A549 (cell line): ENCODE results near the gene AICDA. TPM values are rescaled to one million over a fixed set of nuclear protein-coding genes. Genes with fewer than 3 reads are reported as not detected.

Experiments
- ATAC-seq, 2 experiments: fragments of 200-7000 bp in 1 of 2; fragments of >200 bp in 1 of 2; cut with Nextera tagmentation in 1 of 2; cut with Tn5 transposase in 1 of 2; 3 replicates each; pipeline versions ENCODE4 v1.8.0 to v1.9.1; 2018 to 2020; ENCODE audit warnings: mild to moderate bottlenecking in 1 of 2, moderate library complexity in 1 of 2
- CTCF ChIA-PET: fragments of 300-600 bp; sonication (Branson Sonifier 250); formaldehyde crosslinking; extraction: SDS; loops from one replicate; lab custom pipeline; 2021; ENCODE audit warnings: antibody characterized with exemption, inconsistent platforms; lab: Yijun Ruan, JAX
- POLR2A ChIA-PET: fragments of 350-600 bp; formaldehyde crosslinking; extraction: SDS; loops from one replicate; lab custom pipeline; 2021; ENCODE audit warnings: antibody characterized with exemption, inconsistent platforms; lab: Yijun Ruan, JAX
- DNase-seq, 2 experiments: peaks; one replicate each; pipeline versions ENCODE4 v3.0.0 to v3.0.0-alpha.2; 2011 to 2016; ENCODE audit warnings: low read depth in 1 of 2, low spot score in 1 of 2
- FAIRE-seq: peaks from 2 replicates; lab custom pipeline; 2011; peaks lifted over from hg19 to GRCh38; lab: Jason Lieb, UNC
- H3K27ac ChIP-seq, 2 experiments: fragments of >200 bp; sonication (Bioruptor Twin); formaldehyde crosslinking; 3 replicates each; pipeline ENCODE4 v1.5.1; 2016 to 2017
- H3K4me1 ChIP-seq: fragments of >200 bp; sonication (Bioruptor Twin); formaldehyde crosslinking; 3 replicates; pipeline ENCODE4 v1.6.1; 2016
- H3K4me2 ChIP-seq: fragments of >200 bp; sonication (Bioruptor Twin); formaldehyde crosslinking; 3 replicates; pipeline ENCODE4 v1.6.1; 2016
- H3K4me3 ChIP-seq: fragments of >200 bp; sonication (Bioruptor Twin); formaldehyde crosslinking; 3 replicates; pipeline ENCODE4 v1.5.1; 2016
- H3K9me3 ChIP-seq: fragments of >200 bp; sonication (Bioruptor Twin); formaldehyde crosslinking; 3 replicates; pipeline ENCODE4 v1.6.1; 2016
- BCL3 ChIP-seq: fragments of >200 bp; sonication (Bioruptor Twin); formaldehyde crosslinking; IDR thresholded peaks from 3 replicates; pipeline ENCODE4 v1.6.1; 2016
- BHLHE40 ChIP-seq: IDR thresholded peaks from 2 replicates; pipeline ENCODE4 v1.6.1; 2012; ENCODE audit warnings: low read depth, low read length, inconsistent platforms
- CBX2 ChIP-seq: fragments of 200-600 bp; sonication (generic); IDR thresholded peaks from 2 replicates; pipeline ENCODE4 v1.6.1; 2016; ENCODE audit warnings: low read depth, mild to moderate bottlenecking, borderline replicate concordance
- CBX8 ChIP-seq: fragments of 200-600 bp; sonication (generic); IDR thresholded peaks from 2 replicates; pipeline ENCODE4 v1.6.1; 2016
- EHF ChIP-seq: fragments of 250-450 bp; sonication (Bioruptor Pico); IDR thresholded peaks from 2 replicates; pipeline ENCODE4 v1.5.0; 2020; ENCODE audit warnings: mild to moderate bottlenecking
- ELK1 ChIP-seq: fragments of 150-350 bp; IDR thresholded peaks from 2 replicates; pipeline ENCODE4 v1.6.1; 2014; ENCODE audit warnings: low read depth, mild to moderate bottlenecking, low read length
- FOSB ChIP-seq: fragments of 250-450 bp; sonication (Bioruptor Pico); IDR thresholded peaks from 2 replicates; pipeline ENCODE4 v1.5.0; 2020; ENCODE audit warnings: mild to moderate bottlenecking, moderate library complexity
- FOSL2 ChIP-seq, 2 experiments: fragments of 450-650 bp in 1 of 2; fragments of >200 bp in 1 of 2; sonication (Bioruptor Twin) in 1 of 2; formaldehyde crosslinking; IDR thresholded peaks; 2 replicates each; pipeline versions ENCODE4 v1.5.0 to v1.6.1; 2016 to 2020; ENCODE audit warnings: mild to moderate bottlenecking in 1 of 2, moderate library complexity in 1 of 2
- FOXS1 ChIP-seq: fragments of 250-450 bp; sonication (Bioruptor Pico); IDR thresholded peaks from 2 replicates; pipeline ENCODE4 v1.5.0; 2020; ENCODE audit warnings: mild to moderate bottlenecking, moderate library complexity
- HDAC2 ChIP-seq: fragments of 200-600 bp; sonication (generic); IDR thresholded peaks from 2 replicates; pipeline ENCODE4 v1.6.1; 2016
- HEYL ChIP-seq: fragments of 250-450 bp; sonication (Bioruptor Pico); IDR thresholded peaks from 2 replicates; pipeline ENCODE4 v1.8.0; 2021; ENCODE audit warnings: mild to moderate bottlenecking, moderate library complexity
- HOXA7 ChIP-seq: fragments of 250-450 bp; sonication (Bioruptor Pico); IDR thresholded peaks from 2 replicates; pipeline ENCODE4 v1.5.0; 2020; ENCODE audit warnings: mild to moderate bottlenecking, moderate library complexity
- HOXB13 ChIP-seq: fragments of 250-450 bp; sonication (Bioruptor Pico); IDR thresholded peaks from 2 replicates; pipeline ENCODE4 v1.5.0; 2020; ENCODE audit warnings: low read depth, mild to moderate bottlenecking, moderate library complexity
- HOXB5 ChIP-seq: fragments of 250-450 bp; sonication (Bioruptor Pico); IDR thresholded peaks from 2 replicates; pipeline ENCODE4 v1.5.0; 2020; ENCODE audit warnings: mild to moderate bottlenecking, moderate library complexity
- JUNB ChIP-seq: fragments of >200 bp; sonication (Bioruptor Twin); formaldehyde crosslinking; IDR thresholded peaks from 2 replicates; pipeline ENCODE4 v1.6.1; 2016
- KDM1A ChIP-seq: fragments of 200-600 bp; sonication (generic); IDR thresholded peaks from 2 replicates; pipeline ENCODE4 v1.6.1; 2016; ENCODE audit warnings: low read depth, mild to moderate bottlenecking
- MYC ChIP-seq: IDR thresholded peaks from 2 replicates; pipeline ENCODE4 v1.6.1; 2012; ENCODE audit warnings: mild to moderate bottlenecking, inconsistent platforms, low read length, improper control_type of control experiment, borderline replicate concordance
- POLR2A ChIP-seq: IDR thresholded peaks from 2 replicates; pipeline ENCODE4 v1.6.1; 2012; ENCODE audit warnings: mild to moderate bottlenecking, low read length
- POLR2AphosphoS2 ChIP-seq: conservative IDR thresholded peaks from 2 replicates; pipeline ENCODE4 v1.6.1; 2012; ENCODE audit warnings: low read length, improper control_type of control experiment, inconsistent platforms
- RARB ChIP-seq: fragments of 250-450 bp; sonication (Bioruptor Pico); IDR thresholded peaks from 2 replicates; pipeline ENCODE4 v1.8.0; 2021; ENCODE audit warnings: mild to moderate bottlenecking, moderate library complexity
- REST ChIP-seq: fragments of 200-600 bp; sonication (generic); IDR thresholded peaks from 2 replicates; pipeline ENCODE4 v1.6.1; 2016; ENCODE audit warnings: antibody characterized with exemption, mild to moderate bottlenecking, moderate library complexity
- RFX5 ChIP-seq: fragments of 450-650 bp; IDR thresholded peaks from 2 replicates; pipeline ENCODE4 v1.7.1; 2014; ENCODE audit warnings: antibody characterized with exemption, mild to moderate bottlenecking, moderate library complexity
- RNF2 ChIP-seq: fragments of 200-600 bp; sonication (generic); IDR thresholded peaks from 2 replicates; pipeline ENCODE4 v1.6.1; 2016; ENCODE audit warnings: low read depth, mild to moderate bottlenecking, antibody characterized with exemption, moderate library complexity, borderline replicate concordance
- SMC3 ChIP-seq: fragments of >200 bp; sonication (Bioruptor Twin); formaldehyde crosslinking; IDR thresholded peaks from 3 replicates; pipeline ENCODE4 v1.6.1; 2018; ENCODE audit warnings: inconsistent platforms
- TFCP2L1 ChIP-seq: fragments of 250-450 bp; sonication (Bioruptor Pico); IDR thresholded peaks from 2 replicates; pipeline ENCODE4 v1.5.0; 2021; ENCODE audit warnings: mild to moderate bottlenecking
- TP53 ChIP-seq: fragments of 250-450 bp; sonication (Bioruptor Pico); IDR thresholded peaks from 2 replicates; pipeline ENCODE4 v1.5.0; 2021; ENCODE audit warnings: mild to moderate bottlenecking, moderate library complexity
- ZC3H11A ChIP-seq: fragments of 450-650 bp; IDR thresholded peaks from 2 replicates; pipeline ENCODE4 v1.6.1; 2014; ENCODE audit warnings: antibody characterized with exemption, mild to moderate bottlenecking
- WGBS: methylation state at CpG from one replicate; pipeline ENCODE4 v1.1.6; 2017; ENCODE audit errors: missing lambda C conversion rate; 5-methylcytosine and 5-hydroxymethylcytosine counted together
- polyA plus RNA-seq, 4 experiments: library from polyadenylated mRNA; depleted of rRNA in 3 of 4; stranded (reverse); fragments of >200 nt; fragmentation: RNase III in 1 of 4; extraction: RNeasy Plus Mini Kit Qiagen cat#74134 plus additional on column Dnase treatment in 1 of 4; gene quantifications; 2 replicates in 3 of 4; 3 replicates in 1 of 4; pipeline ENCODE4 v1.2.3, GENCODE V29; 2011 to 2017
- TF ChIP-seq, protein P1 (sequence below): fragments of 250-450 bp; sonication (Bioruptor Pico); IDR thresholded peaks from 2 replicates; pipeline ENCODE4 v1.5.0; 2021; ENCODE audit warnings: mild to moderate bottlenecking, moderate library complexity, borderline replicate concordance
- TF ChIP-seq, protein P2 (sequence below): fragments of 450-650 bp; IDR thresholded peaks from 2 replicates; pipeline ENCODE4 v1.6.1; 2014; ENCODE audit warnings: antibody characterized with exemption

Gene AICDA
- polyA plus RNA-seq, 2 of the 4 experiments (the other 2 are of a cell fraction) = 0.05 to 0.16 TPM

DNA sequence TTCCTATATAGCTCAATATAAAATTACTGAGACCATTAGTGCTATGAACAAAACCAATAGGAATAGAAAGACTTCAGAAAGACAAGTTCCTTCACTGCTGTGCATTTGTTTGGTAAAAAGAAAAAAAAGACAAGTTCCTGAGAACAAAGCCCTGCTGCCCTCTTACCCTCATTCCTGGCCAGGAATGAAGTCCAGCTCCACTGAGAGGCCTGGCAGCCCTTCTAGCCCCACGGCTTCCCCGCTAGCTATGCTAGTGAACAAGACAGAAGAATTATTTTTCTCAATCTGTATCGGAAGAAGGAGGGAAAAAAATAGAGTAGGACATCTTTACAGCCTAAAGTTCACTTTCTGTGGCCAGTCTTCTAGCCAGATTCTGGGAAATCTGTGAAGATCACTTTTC, 48.4 kb upstream of the AICDA start:
- DNase-seq = no peak
- no peaks in the 10 kb centered on the region; the same call in 2 of the 3 replicates for H3K4me1 ChIP-seq
- no peak overlapping the region for H3K4me3 ChIP-seq
- no peak overlapping the region for H3K27ac ChIP-seq
- no peak for ATAC-seq
- no peak for FAIRE-seq
- TF ChIP-seq JUNB = no peak
- TF ChIP-seq CBX2 = no peak
- no peak for TF ChIP-seq FOSL2 (IDR thresholded peaks at IDR 0.05)
- TF ChIP-seq FOSL2 (CRISPR knock-in tag; IDR thresholded peaks at IDR 0.05) = no peak
- TF ChIP-seq RARB (CRISPR knock-in tag) = no peak
- TF ChIP-seq RNF2 = no peak
- TF ChIP-seq MYC = no peak
- TF ChIP-seq ELK1 = no peak
- TF ChIP-seq CBX8 = no peak
- no peak for TF ChIP-seq TFCP2L1 (CRISPR knock-in tag)
- TF ChIP-seq HDAC2 = no peak
- TF ChIP-seq RFX5 = no peak
- TF ChIP-seq HOXA7 = no peak
- no peak for TF ChIP-seq FOSB (CRISPR knock-in tag)
- TF ChIP-seq BHLHE40 = no peak
- no peak for TF ChIP-seq POLR2A
- TF ChIP-seq TP53 (CRISPR knock-in tag) = no peak
- no peak for TF ChIP-seq SMC3
- TF ChIP-seq, protein P1, sequence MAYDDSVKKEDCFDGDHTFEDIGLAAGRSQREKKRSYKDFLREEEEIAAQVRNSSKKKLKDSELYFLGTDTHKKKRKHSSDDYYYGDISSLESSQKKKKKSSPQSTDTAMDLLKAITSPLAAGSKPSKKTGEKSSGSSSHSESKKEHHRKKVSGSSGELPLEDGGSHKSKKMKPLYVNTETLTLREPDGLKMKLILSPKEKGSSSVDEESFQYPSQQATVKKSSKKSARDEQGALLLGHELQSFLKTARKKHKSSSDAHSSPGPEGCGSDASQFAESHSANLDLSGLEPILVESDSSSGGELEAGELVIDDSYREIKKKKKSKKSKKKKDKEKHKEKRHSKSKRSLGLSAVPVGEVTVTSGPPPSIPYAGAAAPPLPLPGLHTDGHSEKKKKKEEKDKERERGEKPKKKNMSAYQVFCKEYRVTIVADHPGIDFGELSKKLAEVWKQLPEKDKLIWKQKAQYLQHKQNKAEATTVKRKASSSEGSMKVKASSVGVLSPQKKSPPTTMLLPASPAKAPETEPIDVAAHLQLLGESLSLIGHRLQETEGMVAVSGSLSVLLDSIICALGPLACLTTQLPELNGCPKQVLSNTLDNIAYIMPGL = no peak
- H3K9me3 ChIP-seq = no peaks in the 10 kb centered on the region
- 51% methylated on average over 3 of the region's 3 CpGs for WGBS
- H3K4me2 ChIP-seq = no peak overlapping the region
- POLR2A ChIA-PET = no interaction called here
- CTCF ChIA-PET = interaction anchor here (1.0 to 2.9 kb wide), 4 partner anchors 8 to 389 kb away, joined by 3 to 9 read pairs (median 4); no protein-coding TSS in a partner anchor

DNA sequence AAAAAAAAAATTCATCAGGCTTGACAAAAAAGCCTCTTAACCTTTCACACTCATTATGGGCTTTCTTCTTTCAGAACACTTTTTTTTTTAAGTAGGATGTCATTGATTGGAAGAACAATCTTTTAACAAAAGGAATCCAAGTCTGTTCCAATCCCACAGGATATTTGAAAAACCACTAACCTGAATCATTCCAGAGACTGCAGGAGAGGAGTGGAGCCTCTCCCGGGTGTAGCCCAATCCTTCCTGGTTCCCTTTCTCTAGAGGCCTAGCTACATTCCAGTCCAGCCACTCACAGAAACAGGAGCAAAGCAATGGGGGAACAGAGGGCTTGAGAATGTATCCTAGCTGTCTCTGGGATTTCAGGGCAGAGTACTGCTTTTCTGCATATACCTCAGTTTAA, 45.7 kb upstream of the AICDA start:
- Histone ChIP-seq H3K4me2 (no peak overlapping the region), H3K27ac (no peak overlapping the region), H3K9me3 (no peaks in the 10 kb centered on the region), H3K4me1 (no peaks in the 10 kb centered on the region; the same call in 2 of the 3 replicates), H3K4me3 (no peak overlapping the region)
- FAIRE-seq = no peak
- ChIA-PET CTCF (interaction anchor here (0.5 to 3.3 kb wide), 12 partner anchors 12 to 394 kb away, joined by 3 to 38 read pairs (median 8); no protein-coding TSS in a partner anchor), POLR2A (interaction anchor here (0.6 kb wide), 1 partner anchor 711 kb away, joined by 3 read pairs; no protein-coding TSS in a partner anchor)
- WGBS = 38% methylated on average over 1 of the region's 1 CpG
- ATAC-seq = no peak
- no peak for DNase-seq
- TF ChIP-seq ZC3H11A (no peak), CBX2 (no peak), POLR2AphosphoS2 (no peak), REST (no peak), JUNB (no peak), HEYL (CRISPR knock-in tag) (no peak), TFCP2L1 (CRISPR knock-in tag) (no peak), KDM1A (no peak), BCL3 (no peak), HOXB5 (CRISPR knock-in tag) (no peak), HOXB13 (CRISPR knock-in tag) (no peak), EHF (CRISPR knock-in tag) (no peak), FOXS1 (CRISPR knock-in tag) (no peak)
- TF ChIP-seq, protein P2, sequence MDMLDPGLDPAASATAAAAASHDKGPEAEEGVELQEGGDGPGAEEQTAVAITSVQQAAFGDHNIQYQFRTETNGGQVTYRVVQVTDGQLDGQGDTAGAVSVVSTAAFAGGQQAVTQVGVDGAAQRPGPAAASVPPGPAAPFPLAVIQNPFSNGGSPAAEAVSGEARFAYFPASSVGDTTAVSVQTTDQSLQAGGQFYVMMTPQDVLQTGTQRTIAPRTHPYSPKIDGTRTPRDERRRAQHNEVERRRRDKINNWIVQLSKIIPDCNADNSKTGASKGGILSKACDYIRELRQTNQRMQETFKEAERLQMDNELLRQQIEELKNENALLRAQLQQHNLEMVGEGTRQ = no peak
